GM12801 (cell line): ENCODE measurements around the gene FAU.

Experiments
- TF ChIP-seq, protein P1 (sequence below): IDR thresholded peaks from one replicate; pipeline ENCODE4 v1.5.1; 2011; ENCODE audit warnings: control low read depth; ENCODE audit not compliant: insufficient read length; ENCODE audit errors: extremely low read depth

Gene FAU

DNA sequence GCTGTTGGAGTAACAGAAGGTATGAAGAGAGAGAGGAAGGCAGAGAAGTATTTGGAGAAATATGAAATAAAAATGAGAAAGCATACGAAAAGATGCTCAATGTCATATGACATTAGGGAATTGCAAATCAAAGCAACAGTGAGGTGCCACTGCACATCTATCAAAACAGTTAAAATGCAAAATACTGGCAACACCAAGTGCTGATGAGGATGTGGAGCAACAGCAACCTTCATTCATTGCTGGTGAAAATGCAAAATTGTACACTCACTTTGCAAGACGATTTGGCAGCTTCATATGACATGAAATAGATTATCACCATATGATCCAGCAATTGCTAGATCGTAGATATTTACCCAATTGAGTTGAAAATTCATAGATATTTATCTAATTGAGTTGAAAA, 38.7 kb upstream of the FAU start:
- TF ChIP-seq, protein P1, sequence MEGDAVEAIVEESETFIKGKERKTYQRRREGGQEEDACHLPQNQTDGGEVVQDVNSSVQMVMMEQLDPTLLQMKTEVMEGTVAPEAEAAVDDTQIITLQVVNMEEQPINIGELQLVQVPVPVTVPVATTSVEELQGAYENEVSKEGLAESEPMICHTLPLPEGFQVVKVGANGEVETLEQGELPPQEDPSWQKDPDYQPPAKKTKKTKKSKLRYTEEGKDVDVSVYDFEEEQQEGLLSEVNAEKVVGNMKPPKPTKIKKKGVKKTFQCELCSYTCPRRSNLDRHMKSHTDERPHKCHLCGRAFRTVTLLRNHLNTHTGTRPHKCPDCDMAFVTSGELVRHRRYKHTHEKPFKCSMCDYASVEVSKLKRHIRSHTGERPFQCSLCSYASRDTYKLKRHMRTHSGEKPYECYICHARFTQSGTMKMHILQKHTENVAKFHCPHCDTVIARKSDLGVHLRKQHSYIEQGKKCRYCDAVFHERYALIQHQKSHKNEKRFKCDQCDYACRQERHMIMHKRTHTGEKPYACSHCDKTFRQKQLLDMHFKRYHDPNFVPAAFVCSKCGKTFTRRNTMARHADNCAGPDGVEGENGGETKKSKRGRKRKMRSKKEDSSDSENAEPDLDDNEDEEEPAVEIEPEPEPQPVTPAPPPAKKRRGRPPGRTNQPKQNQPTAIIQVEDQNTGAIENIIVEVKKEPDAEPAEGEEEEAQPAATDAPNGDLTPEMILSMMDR, result no peak

DNA sequence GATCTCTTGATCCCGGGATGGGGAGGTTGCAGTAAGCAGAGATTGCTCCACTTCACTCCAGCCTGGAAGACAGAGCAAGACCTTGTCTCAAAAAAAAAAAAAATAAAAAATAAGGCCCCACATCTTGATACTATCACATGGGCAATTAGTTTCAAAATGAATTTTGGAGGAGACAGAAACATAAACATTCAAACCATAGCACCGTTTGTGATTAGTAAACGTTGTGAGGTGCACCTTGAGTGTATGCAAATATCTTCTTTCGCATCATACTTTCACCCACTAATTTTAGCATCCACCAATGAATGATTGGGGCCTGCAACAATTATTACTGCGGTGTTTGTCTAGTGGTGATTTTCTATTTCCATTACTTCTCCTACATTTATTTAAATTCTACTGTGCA, 37.1 kb upstream of the FAU start:
- TF ChIP-seq, protein P1, result no peak

DNA sequence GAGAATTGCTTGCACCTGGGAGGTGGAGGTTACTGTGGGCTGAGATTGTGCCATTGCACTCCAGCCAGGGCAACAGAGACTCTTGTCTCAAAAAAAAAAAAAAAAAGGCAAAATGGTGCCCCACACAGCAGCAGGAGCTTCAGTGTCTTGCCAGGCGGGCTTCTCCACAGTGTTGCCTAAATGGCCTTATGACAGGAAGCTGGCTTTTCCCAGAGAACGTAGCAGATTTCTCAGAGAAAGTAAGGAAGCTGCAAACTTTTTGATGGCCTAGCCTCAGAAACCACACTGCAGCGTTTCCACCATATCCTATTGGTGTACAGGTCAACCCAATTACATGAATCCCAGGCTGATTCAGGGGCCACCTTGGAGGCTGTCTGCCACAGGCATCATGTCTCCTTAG, 35.4 kb upstream of the FAU start:
- TF ChIP-seq, protein P1, result no peak

DNA sequence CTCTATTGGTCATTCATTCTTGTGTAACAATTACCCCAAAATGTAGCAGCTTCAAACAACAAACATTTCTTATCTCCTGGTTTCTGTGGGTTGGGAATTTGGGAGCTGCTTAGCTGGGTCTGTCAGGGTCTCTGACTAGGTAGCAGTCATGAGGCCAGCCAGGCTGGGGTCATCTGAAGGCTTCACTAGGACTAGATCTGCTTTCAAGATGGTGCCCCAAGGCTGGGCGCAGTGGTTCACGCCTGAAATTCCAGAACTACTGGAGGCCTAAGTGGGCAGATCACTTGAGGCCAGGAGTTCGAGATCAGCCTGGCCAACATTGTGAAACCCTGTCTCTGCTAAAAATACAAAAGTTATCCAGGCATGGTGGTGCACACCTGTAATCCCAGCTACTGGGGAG, 35.0 kb upstream of the FAU start:
- TF ChIP-seq, protein P1, result no peak

DNA sequence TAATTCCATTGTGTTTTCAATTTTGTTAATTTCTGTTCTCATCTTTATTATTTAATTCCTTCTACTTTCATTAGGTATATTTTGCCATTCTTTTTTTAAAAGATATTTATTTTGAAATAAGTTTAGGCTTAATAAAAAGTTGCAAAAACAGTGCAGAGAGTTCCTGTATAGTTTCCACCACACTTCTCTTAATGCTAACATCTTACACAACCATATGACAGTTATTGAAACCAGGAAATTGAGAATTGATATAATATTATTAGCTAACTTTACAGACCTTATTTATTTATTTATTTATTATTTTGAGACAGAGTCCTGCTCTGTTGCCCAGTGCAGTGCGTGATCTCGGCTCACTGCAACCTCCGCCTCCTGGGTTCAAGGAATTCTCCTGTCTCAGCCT, 34.3 kb upstream of the FAU start:
- TF ChIP-seq, protein P1, result no peak

DNA sequence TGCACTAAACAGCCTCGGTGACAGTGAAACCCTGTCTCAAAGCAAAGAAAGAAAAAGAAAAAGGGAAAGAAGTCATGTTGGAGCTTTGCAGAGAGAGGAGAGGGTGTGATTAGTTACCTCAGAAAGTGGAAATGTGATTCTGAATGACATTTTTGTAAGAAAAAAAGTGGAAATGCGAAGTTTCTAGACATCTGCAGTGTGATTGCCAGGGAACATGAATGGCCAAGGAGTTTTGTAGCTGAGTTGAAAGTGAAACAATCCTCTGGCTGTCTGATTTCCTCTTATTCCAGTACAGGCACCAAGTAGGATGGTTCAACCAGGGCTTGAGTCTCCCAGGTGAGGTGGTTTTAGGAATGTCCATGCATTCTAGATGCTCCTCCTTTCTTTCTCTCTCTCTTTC, 30.2 kb upstream of the FAU start:
- TF ChIP-seq, protein P1, result no peak

DNA sequence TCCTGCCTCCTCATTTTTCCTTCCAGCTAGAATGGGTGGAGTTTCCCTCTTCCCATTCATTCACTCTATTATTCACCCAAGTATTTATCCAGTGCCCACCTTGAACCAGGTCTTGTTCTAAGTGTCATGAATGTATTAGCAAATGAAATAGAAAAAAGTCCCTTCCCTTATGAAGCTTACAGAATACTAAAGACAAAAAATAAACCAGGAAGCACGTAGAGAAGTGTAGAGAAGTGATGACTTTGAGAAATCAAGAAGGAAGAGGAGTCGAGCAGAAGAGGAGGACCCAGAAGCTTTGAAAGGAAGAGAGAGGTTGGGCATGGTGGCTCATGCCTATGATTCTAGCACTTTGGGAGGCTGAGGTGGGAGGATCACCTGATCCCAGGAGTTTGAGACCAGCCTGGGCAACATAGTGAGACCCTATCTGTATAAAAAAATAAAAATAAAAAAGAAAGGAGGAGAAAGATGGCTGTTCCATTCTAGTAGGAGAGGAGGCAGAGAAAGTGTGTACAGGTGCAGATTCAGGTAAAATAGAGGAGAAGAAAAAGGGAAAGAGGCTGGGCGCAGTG, 29.5 kb upstream of the FAU start:
- TF ChIP-seq, protein P1, result no peak
